GM10847 (cell line): ENCODE results near the gene IL27RA.

Source experiments
- POLR2A ChIP-seq: IDR thresholded peaks from 2 replicates; pipeline ENCODE4 v1.6.1; 2011; ENCODE audit not compliant: insufficient read length; ENCODE audit errors: extremely low read depth

The IL27RA gene

GRCh38 chr19:14085309-14085995, 53.9 kb downstream of the IL27RA start, which contains the start of gene C19orf67:
TSS of gene C19orf67 (minus strand) at chr19:14085783. CDS start at chr19:14085627, 156 bp downstream.
- no peak for TF ChIP-seq POLR2A

- TF ChIP-seq POLR2A = no peak
Measured at GRCh38 chr19:14086098-14086497, 54.5 kb downstream of the IL27RA start.

- TF ChIP-seq POLR2A = no peak
Measured at GRCh38 chr19:14088634-14089411, 57.3 kb downstream of the IL27RA start.

- no peak for TF ChIP-seq POLR2A
Measured at GRCh38 chr19:14089412-14089661, 57.8 kb downstream of the IL27RA start.

GRCh38 chr19:14089662-14090508, 58.3 kb downstream of the IL27RA start:
- no peak for TF ChIP-seq POLR2A

GRCh38 chr19:14090509-14091080, 59.0 kb downstream of the IL27RA start, which contains the start of gene SAMD1:
TSS of gene SAMD1 (minus strand) at chr19:14090751.
- no peak for TF ChIP-seq POLR2A

- TF ChIP-seq POLR2A = peak; percentile 67
Measured at GRCh38 chr19:14091081-14091812, 59.7 kb downstream of the IL27RA start.

GRCh38 chr19:14091813-14092462, 60.4 kb downstream of the IL27RA start:
- no peak for TF ChIP-seq POLR2A

GRCh38 chr19:14093117-14093823, 61.7 kb downstream of the IL27RA start:
- no peak for TF ChIP-seq POLR2A

GRCh38 chr19:14094854-14095253, 63.3 kb downstream of the IL27RA start:
- no peak for TF ChIP-seq POLR2A

- no peak for TF ChIP-seq POLR2A
Measured at GRCh38 chr19:14096272-14096992, 64.9 kb downstream of the IL27RA start.

- TF ChIP-seq POLR2A = no peak
Measured at GRCh38 chr19:14097532-14098151, 66.1 kb downstream of the IL27RA start.
